GM23248 (cell line): ENCODE measurements around the gene MORN1. TPM values are rescaled to one million over a fixed set of nuclear protein-coding genes. Genes with fewer than 3 reads are reported as not detected.
A peak's percentile ranks its signal among the peaks of the same experiment; 100 is the strongest.

Experiments
- DNase-seq: peaks from one replicate; pipeline ENCODE4 v3.0.0-alpha.2; 2015
- H2AFZ ChIP-seq: fragments of 200-600 bp; sonication (generic); 2 replicates; pipeline ENCODE4 v1.6.1; 2016; ENCODE audit warnings: antibody characterized with exemption
- H3F3A ChIP-seq: fragments of 200-600 bp; sonication (generic); 2 replicates; pipeline ENCODE4 v1.6.1; 2016; ENCODE audit warnings: mild to moderate bottlenecking, antibody characterized with exemption, mixed run types; ENCODE audit not compliant: insufficient read depth
- H3K27ac ChIP-seq: fragments of 200-600 bp; sonication (generic); 2 replicates; pipeline ENCODE4 v1.5.1; 2016; ENCODE audit warnings: mild to moderate bottlenecking
- H3K27me3 ChIP-seq: fragments of 200-600 bp; sonication (generic); replicated peaks from 2 replicates; pipeline ENCODE4 v1.6.1; 2016; ENCODE audit warnings: mild to moderate bottlenecking; ENCODE audit not compliant: insufficient read depth
- H3K36me3 ChIP-seq: fragments of 200-600 bp; sonication (generic); 2 replicates; pipeline ENCODE4 v1.6.1; 2016; ENCODE audit warnings: low read depth, mild to moderate bottlenecking
- H3K4me1 ChIP-seq: fragments of 200-600 bp; sonication (generic); 2 replicates; pipeline ENCODE4 v1.6.1; 2016; ENCODE audit warnings: mild to moderate bottlenecking; ENCODE audit not compliant: insufficient read depth
- H3K4me2 ChIP-seq: fragments of 200-600 bp; sonication (generic); one replicate; pipeline ENCODE4 v1.6.1; 2016; ENCODE audit warnings: mild to moderate bottlenecking; ENCODE audit not compliant: unreplicated experiment
- H3K4me3 ChIP-seq: fragments of 200-600 bp; sonication (generic); 2 replicates; pipeline ENCODE4 v1.5.1; 2016; ENCODE audit warnings: mild to moderate bottlenecking
- H3K79me2 ChIP-seq: fragments of 200-600 bp; sonication (generic); 2 replicates; pipeline ENCODE4 v1.6.1; 2016; ENCODE audit warnings: mild to moderate bottlenecking; ENCODE audit not compliant: insufficient read depth
- H3K9ac ChIP-seq: fragments of 200-600 bp; sonication (generic); 2 replicates; pipeline ENCODE4 v1.6.1; 2016; ENCODE audit warnings: mild to moderate bottlenecking
- H3K9me2 ChIP-seq: fragments of 200-600 bp; sonication (generic); 2 replicates; pipeline ENCODE4 v1.6.1; 2016; ENCODE audit warnings: mixed run types, mild to moderate bottlenecking, moderate library complexity; ENCODE audit not compliant: insufficient read depth
- H3K9me3 ChIP-seq: fragments of 200-600 bp; sonication (generic); one replicate; pipeline ENCODE4 v1.6.1; 2017; ENCODE audit warnings: low read depth
- H4K20me1 ChIP-seq: fragments of 200-600 bp; sonication (generic); 2 replicates; pipeline ENCODE4 v1.6.0; 2016; ENCODE audit not compliant: insufficient read depth
- EZH2 ChIP-seq: fragments of 200-600 bp; sonication (generic); IDR thresholded peaks from 2 replicates; pipeline ENCODE4 v1.6.1; 2018; ENCODE audit warnings: antibody characterized with exemption, mild to moderate bottlenecking; ENCODE audit not compliant: insufficient read depth, poor library complexity, severe bottlenecking
- EZH2phosphoT487 ChIP-seq: fragments of 200-600 bp; sonication (generic); IDR thresholded peaks from 2 replicates; pipeline ENCODE4 v1.6.1; 2018; ENCODE audit warnings: antibody characterized with exemption, moderate library complexity, mild to moderate bottlenecking, low read depth; ENCODE audit not compliant: insufficient read depth
- WGBS, 2 experiments: methylation state at CpG; one replicate each; pipeline ENCODE4 v1.1.6; 2015 to 2017; ENCODE audit warnings: low lambda C conversion rate in 2 of 2, low coverage in 1 of 2; ENCODE audit errors: missing lambda C conversion rate in 2 of 2; 5-methylcytosine and 5-hydroxymethylcytosine counted together
- in situ Hi-C: fragments of 300-500 bp; cut with MboI; formaldehyde crosslinking; loops from 2 replicates; pipeline ENCODE4 v1.15.0; 2020
- polyA plus RNA-seq: library from polyadenylated mRNA; unstranded; fragments of >200 nt; fragmentation: Nextera tagmentation; extraction: Ambion mirVana; gene quantifications from 2 replicates; pipeline ENCODE4 v1.2.1, GENCODE V29; 2016
- total RNA-seq: library from RNA; depleted of rRNA; stranded (reverse); fragments of >200 nt; shearing (Covaris generic); gene quantifications from 2 replicates; pipeline ENCODE4 v1.2.3, GENCODE V29; 2014

MORN1 gene
- total and polyA plus RNA-seq, 2 experiments from 2014 or later = 7.2 to 8.8 TPM

GRCh38 chr1:2290171-2290578 lies 101.2 kb downstream of the MORN1 start:
- Histone ChIP-seq H3K4me1 (peaks cover 51% of the 10 kb centered on the region), H3K9me2 (no peaks in the 10 kb centered on the region), H3F3A (peaks cover 16% of the 10 kb centered on the region), H3K79me2 (peaks cover 96% of the 10 kb centered on the region), H3K9me3 (no peaks in the 10 kb centered on the region), H3K4me2 (peak overlapping the region; percentile 76), H2AFZ (no peak overlapping the region), H3K27ac (peak overlapping the region; percentile 63), H3K27me3 (no peaks in the 10 kb centered on the region), H3K4me3 (peak overlapping the region; percentile 44), H3K9ac (peak overlapping the region; percentile 68), H4K20me1 (no peaks in the 10 kb centered on the region), H3K36me3 (no peaks in the 10 kb centered on the region)
- in situ Hi-C loops = no loop called here
- WGBS, 2 experiments = 26 to 28% methylated on average over 7 of the region's 7 CpGs
- DNase-seq = no peak
- TF ChIP-seq EZH2phosphoT487 (no peak), EZH2 (no peak)

DNA sequence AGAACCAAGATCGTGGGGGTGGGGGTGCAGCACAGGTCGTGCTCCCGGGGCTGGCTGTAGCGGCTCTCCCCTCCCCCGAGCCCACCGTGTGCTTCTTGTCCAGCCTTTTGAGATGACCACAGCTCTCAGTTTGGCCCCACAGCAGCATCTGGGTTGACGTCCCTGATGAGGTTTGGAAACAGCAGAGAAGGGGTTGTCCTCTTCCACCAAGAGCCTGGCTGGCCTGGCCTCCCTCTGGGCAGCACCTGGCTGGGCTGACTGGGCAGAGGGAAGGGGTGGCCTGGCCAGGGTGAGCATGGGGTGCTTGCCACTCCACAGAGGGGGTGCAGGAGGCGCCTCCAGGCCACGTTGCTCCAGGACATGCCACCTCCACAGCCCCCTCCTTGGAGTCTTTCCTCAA lies 101.7 kb downstream of the MORN1 start:
- WGBS, 2 experiments = 62 to 71% methylated on average over 7 to 9 of the region's 9 CpGs
- 0 out of 2 replicates have a peak overlapping the region, but pooled peaks have one; percentile 68 for H3K9ac ChIP-seq
- H3K9me2 ChIP-seq = no peaks in the 10 kb centered on the region
- H3K9me3 ChIP-seq = no peaks in the 10 kb centered on the region
- no peak for TF ChIP-seq EZH2phosphoT487
- TF ChIP-seq EZH2 = no peak
- H3K27ac ChIP-seq = peak overlapping the region; percentile 63
- no peaks in the 10 kb centered on the region for H3K27me3 ChIP-seq
- no peaks in the 10 kb centered on the region for H4K20me1 ChIP-seq
- H2AFZ ChIP-seq = no peak overlapping the region
- H3K4me1 ChIP-seq = peaks cover 46% of the 10 kb centered on the region
- H3K4me2 ChIP-seq = peak overlapping the region; percentile 76
- H3K79me2 ChIP-seq = peaks cover 96% of the 10 kb centered on the region
- peak; percentile 34 for DNase-seq
- no peaks in the 10 kb centered on the region for H3K36me3 ChIP-seq
- no peak overlapping the region for H3K4me3 ChIP-seq
- peaks cover 14% of the 10 kb centered on the region for H3F3A ChIP-seq
- in situ Hi-C loops = no loop called here

DNA sequence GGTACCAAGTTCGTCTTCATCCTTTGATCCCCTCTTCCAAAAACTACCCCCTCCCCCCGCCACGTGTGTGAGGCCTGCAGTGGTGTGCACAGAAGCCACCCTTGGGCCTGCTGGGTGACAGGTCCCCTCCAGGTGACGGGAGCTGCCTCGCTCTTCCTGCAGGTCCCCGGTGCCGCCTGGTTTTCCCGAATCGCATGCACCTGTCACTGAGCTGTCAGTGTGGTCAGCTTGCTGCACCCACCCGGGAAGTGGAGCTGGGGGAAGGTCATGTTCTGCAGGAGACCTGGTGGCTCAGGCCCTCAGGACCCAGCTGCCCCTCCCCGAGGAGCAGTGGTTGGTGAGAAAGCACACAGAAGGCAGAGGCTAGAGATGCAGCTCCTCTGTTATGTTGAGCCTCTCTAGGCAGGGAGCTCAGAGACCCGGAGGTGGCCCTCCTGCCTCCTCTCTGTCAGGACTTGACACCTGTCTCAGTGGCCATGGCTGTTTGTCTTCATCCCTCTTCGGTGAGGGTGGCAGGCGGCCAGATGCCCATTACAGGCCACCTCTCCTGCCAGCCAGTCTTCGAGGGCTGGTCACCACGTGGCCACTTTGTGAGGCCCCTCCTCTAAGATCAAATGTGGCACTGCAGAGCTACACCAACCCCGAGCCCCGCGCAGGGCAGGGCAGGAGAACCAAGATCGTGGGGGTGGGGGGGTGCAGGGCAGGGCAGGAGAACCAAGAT lies 102.4 kb downstream of the MORN1 start:
- Histone ChIP-seq H3K4me1 (peaks cover 40% of the 10 kb centered on the region), H3K9ac (no peak overlapping the region), H3K4me3 (no peak overlapping the region), H3K4me2 (no peak overlapping the region), H3K27me3 (no peaks in the 10 kb centered on the region), H4K20me1 (no peaks in the 10 kb centered on the region), H3F3A (peaks cover 14% of the 10 kb centered on the region), H3K36me3 (no peaks in the 10 kb centered on the region), H3K79me2 (peaks cover 96% of the 10 kb centered on the region), H3K9me3 (no peaks in the 10 kb centered on the region), H3K27ac (no peak overlapping the region), H2AFZ (no peak overlapping the region), H3K9me2 (no peaks in the 10 kb centered on the region)
- TF ChIP-seq EZH2phosphoT487 (no peak), EZH2 (no peak)
- no peak for DNase-seq
- WGBS, 2 experiments = 72 to 74% methylated on average over 14 to 20 of the region's 20 CpGs
- in situ Hi-C loops = no loop called here

GRCh38 chr1:2288311-2288710 lies 103.0 kb downstream of the MORN1 start:
- Histone ChIP-seq H3K9ac (no peak overlapping the region), H3K79me2 (peaks cover 96% of the 10 kb centered on the region), H3K36me3 (no peaks in the 10 kb centered on the region), H3F3A (peaks cover 14% of the 10 kb centered on the region), H3K4me2 (no peak overlapping the region), H2AFZ (no peak overlapping the region), H3K9me2 (no peaks in the 10 kb centered on the region), H3K9me3 (no peaks in the 10 kb centered on the region), H3K27ac (no peak overlapping the region), H4K20me1 (no peaks in the 10 kb centered on the region), H3K4me3 (no peak overlapping the region), H3K27me3 (no peaks in the 10 kb centered on the region), H3K4me1 (peaks cover 35% of the 10 kb centered on the region)
- TF ChIP-seq EZH2 = no peak
- TF ChIP-seq EZH2phosphoT487 = no peak
- in situ Hi-C loops = no loop called here
- DNase-seq = no peak
- 71 to 76% methylated on average over 10 of the region's 10 CpGs for WGBS, 2 experiments
